K562 (cell line): Measurements from ENCODE around the gene PFDN4. TPM values are rescaled to one million over a fixed set of nuclear protein-coding genes. Genes with fewer than 3 reads are reported as not detected.
A peak's percentile ranks its signal among the peaks of the same experiment; 100 is the strongest.

Experiments used
- ATAC-seq: fragments of 200-7000 bp; cut with Tn5 transposase; 3 replicates; pipeline ENCODE4 v1.9.1; 2020; ENCODE audit warnings: moderate library complexity
- BruUV-seq: library from RNA; stranded (reverse); fragments of 400-500 nt; replicated peaks from 2 replicates; lab custom pipeline; 2021; lab: Mats Ljungman, UMichigan
- CTCF ChIA-PET: fragments of 300-600 bp; formaldehyde crosslinking; extraction: SDS; loops from one replicate; lab custom pipeline; 2021; ENCODE audit warnings: low intra/inter-chr PET ratio; lab: Yijun Ruan, JAX
- POLR2A ChIA-PET: fragments of 300-600, 350-650 bp; sonication (Branson Sonifier 250); formaldehyde crosslinking; extraction: SDS; loops from one replicate; lab custom pipeline; 2021; ENCODE audit warnings: antibody characterized with exemption, inconsistent platforms; lab: Yijun Ruan, JAX
- DNase-seq, 4 experiments: peaks; one replicate each; pipeline versions ENCODE4 v3.0.0 to v3.0.0-alpha.2; 2011 to 2018; ENCODE audit warnings: low spot score in 3 of 4, mixed read lengths in 3 of 4; ENCODE audit errors: extremely low read depth in 1 of 4
- FAIRE-seq: peaks from 2 replicates; lab custom pipeline; 2011; peaks lifted over from hg19 to GRCh38; lab: Jason Lieb, UNC
- H2AFZ ChIP-seq: 2 replicates; pipeline ENCODE4 v1.6.0; 2011; ENCODE audit warnings: low read depth, low read length, control low read depth, inconsistent platforms
- H3K27ac ChIP-seq: fragments of 200-600 bp; 3 replicates; pipeline ENCODE4 v1.8.0; 2011; ENCODE audit warnings: low read depth, mild to moderate bottlenecking, control low read depth, inconsistent platforms, low read length, moderate library complexity, mixed read lengths; ENCODE audit errors: extremely low read depth
- H3K27me3 ChIP-seq, 2 experiments: fragments of 300-600 bp in 1 of 2; 2 replicates in 1 of 2; 3 replicates in 1 of 2; pipeline versions ENCODE4 v1.6.0 to v1.8.0; 2011; ENCODE audit warnings: inconsistent platforms in 2 of 2, low read length in 2 of 2, mild to moderate bottlenecking in 1 of 2, mixed read lengths in 1 of 2, moderate library complexity in 1 of 2; ENCODE audit not compliant: control insufficient read depth in 2 of 2, insufficient read depth in 2 of 2
- H3K36me3 ChIP-seq: fragments of 300-600 bp; 3 replicates; pipeline ENCODE4 v1.8.0; 2011; ENCODE audit warnings: mild to moderate bottlenecking, low read length, inconsistent platforms; ENCODE audit not compliant: control insufficient read depth, insufficient read depth
- H3K4me1 ChIP-seq, 2 experiments: fragments of 200-600 bp in 1 of 2; replicated peaks in 1 of 2; 2 replicates in 1 of 2; 3 replicates in 1 of 2; pipeline versions ENCODE4 v1.5.1 to v1.8.0; 2011; ENCODE audit warnings: inconsistent platforms in 2 of 2, low read length in 2 of 2, mild to moderate bottlenecking in 1 of 2, mixed read lengths in 1 of 2, moderate library complexity in 1 of 2; ENCODE audit not compliant: control insufficient read depth in 2 of 2, insufficient read depth in 2 of 2
- H3K4me2 ChIP-seq: 2 replicates; pipeline ENCODE4 v1.6.1; 2011; ENCODE audit warnings: low read length, control low read depth, inconsistent platforms, mixed read lengths; ENCODE audit not compliant: insufficient read depth
- H3K4me3 ChIP-seq: fragments of 200-600 bp; sonication (generic), shearing (Covaris generic); 2 replicates; pipeline ENCODE4 v1.5.1; 2016; ENCODE audit warnings: control low read depth, inconsistent platforms
- H3K79me2 ChIP-seq: fragments of 200-600 bp; 3 replicates; pipeline ENCODE4 v1.8.0; 2011; ENCODE audit warnings: low read length, inconsistent platforms; ENCODE audit not compliant: control insufficient read depth, insufficient read depth
- H3K9ac ChIP-seq, 2 experiments: 2 replicates each; pipeline versions ENCODE4 v1.6.0 to v1.6.1; 2011; ENCODE audit warnings: low read depth in 2 of 2, low read length in 2 of 2, control low read depth in 1 of 2, inconsistent platforms in 1 of 2, mild to moderate bottlenecking in 1 of 2, mixed read lengths in 1 of 2; ENCODE audit not compliant: insufficient read depth in 1 of 2
- H3K9me1 ChIP-seq: one replicate; pipeline ENCODE4 v1.6.0; 2011; ENCODE audit warnings: inconsistent platforms, mild to moderate bottlenecking, low read length, moderate library complexity; ENCODE audit not compliant: control insufficient read depth, insufficient read depth
- H3K9me3 ChIP-seq: replicated peaks from 2 replicates; pipeline ENCODE4 v1.5.1; 2011; ENCODE audit warnings: low read depth, low read length, inconsistent platforms; ENCODE audit not compliant: control insufficient read depth, insufficient read depth
- H4K20me1 ChIP-seq: replicated peaks from 2 replicates; pipeline ENCODE4 v1.6.1; 2011; ENCODE audit warnings: low read length, inconsistent platforms, mixed read lengths; ENCODE audit not compliant: control insufficient read depth, insufficient read depth
- EWSR1 ChIP-seq: fragments of 450-650 bp; IDR thresholded peaks from 2 replicates; pipeline ENCODE4 v1.6.1; 2018; ENCODE audit warnings: borderline replicate concordance, mild to moderate bottlenecking, low read depth, moderate library complexity; ENCODE audit not compliant: partially characterized antibody
- PTTG1 ChIP-seq: fragments of 450-650 bp; IDR thresholded peaks from 2 replicates; pipeline ENCODE4 v1.6.1; 2016; ENCODE audit warnings: low read depth, mild to moderate bottlenecking, missing genetic modification characterization, missing compliant biosample characterization
- WGBS: fragments of 100-300 bp; shearing (Covaris generic); methylation state at CpG from one replicate; pipeline ENCODE4 v1.1.6; 2016; ENCODE audit warnings: low coverage, mixed read lengths; ENCODE audit not compliant: insufficient coverage; ENCODE audit errors: missing lambda C conversion rate; 5-methylcytosine and 5-hydroxymethylcytosine counted together
- in situ Hi-C: fragments of 300-500 bp; cut with MboI; formaldehyde crosslinking; loops from 4 replicates; pipeline ENCODE4 v1.15.0; 2018; ENCODE audit warnings: inconsistent platforms, mixed read lengths
- intact Hi-C: fragments of 100-400 bp; cut with micrococcal nuclease; formaldehyde crosslinking; loops from 2 replicates; pipeline ENCODE4 v1.14.2; 2022
- polyA plus RNA-seq, 8 experiments: library from polyadenylated mRNA; depleted of rRNA in 4 of 8; stranded (reverse) in 5 of 8; unstranded in 3 of 8; fragments of >200 nt; fragmentation: Nextera tagmentation in 2 of 8; fragmentation: Illumina TruSeq in 1 of 8; extraction: Ambion mirVana in 2 of 8; extraction: Trizol in 1 of 8; gene quantifications; 2 replicates each; pipeline versions ENCODE4 v1.2.1 to v1.2.3, GENCODE V29; 2011 to 2014; ENCODE audit warnings: inconsistent platforms in 1 of 8, missing spikeins in 1 of 8
- total RNA-seq, 7 experiments: library from RNA; depleted of rRNA in 6 of 7; stranded (reverse); fragments of >200 nt in 6 of 7; fragmentation: Illumina TruSeq in 2 of 7; extraction: Trizol in 2 of 7; gene quantifications; 2 replicates each; pipeline versions ENCODE4 v1.2.1 to v1.2.3, GENCODE V29; 2011 to 2021; ENCODE audit warnings: low replicate concordance in 1 of 7
- TF ChIP-seq, protein P1 (sequence below): sonication (generic); formaldehyde crosslinking; IDR thresholded peaks from 2 replicates; pipeline ENCODE4 v1.9.0; 2022; ENCODE audit warnings: mild to moderate bottlenecking, missing genetic modification reagents
- TF ChIP-seq, protein P2 (sequence below), 2 experiments: fragments of 450-650 bp in 1 of 2; IDR thresholded peaks; 2 replicates each; pipeline ENCODE4 v1.6.1; 2011 to 2017; ENCODE audit warnings: low read depth in 2 of 2, antibody characterized with exemption in 1 of 2, borderline replicate concordance in 1 of 2, low read length in 1 of 2, mild to moderate bottlenecking in 1 of 2, mixed read lengths in 1 of 2; ENCODE audit not compliant: control insufficient read depth in 1 of 2
- TF ChIP-seq, protein P3 (sequence below), 3 experiments: IDR thresholded peaks in 2 of 3; conservative IDR thresholded peaks in 1 of 3; 2 replicates each; pipeline ENCODE4 v1.5.1; 2011 to 2012; ENCODE audit warnings: low read length in 3 of 3, mild to moderate bottlenecking in 3 of 3, control low read depth in 2 of 3, improper control_type of control experiment in 1 of 3, inconsistent platforms in 1 of 3, low read depth in 1 of 3, mixed read lengths in 1 of 3, moderate library complexity in 1 of 3; ENCODE audit not compliant: insufficient read depth in 2 of 3
- TF ChIP-seq, protein P4 (sequence below), 3 experiments: fragments of 200-800 bp in 1 of 3; fragments of 250-450 bp in 1 of 3; fragments of 450-650 bp in 1 of 3; sonication (Bioruptor Pico) in 1 of 3; sonication (Bioruptor generic) in 1 of 3; formaldehyde crosslinking in 1 of 3; IDR thresholded peaks; 2 replicates each; pipeline versions ENCODE4 v1.6.1 to v1.8.0; 2016 to 2022; ENCODE audit warnings: mild to moderate bottlenecking in 2 of 3, missing genetic modification characterization in 2 of 3, missing compliant biosample characterization in 1 of 3, moderate library complexity in 1 of 3

Gene PFDN4
- total and polyA plus RNA-seq, 9 of the 15 experiments (the other 6 are each of a cell fraction or from before 2014, with no cell fraction given): 60.1 to 214 (median 122) TPM

DNA sequence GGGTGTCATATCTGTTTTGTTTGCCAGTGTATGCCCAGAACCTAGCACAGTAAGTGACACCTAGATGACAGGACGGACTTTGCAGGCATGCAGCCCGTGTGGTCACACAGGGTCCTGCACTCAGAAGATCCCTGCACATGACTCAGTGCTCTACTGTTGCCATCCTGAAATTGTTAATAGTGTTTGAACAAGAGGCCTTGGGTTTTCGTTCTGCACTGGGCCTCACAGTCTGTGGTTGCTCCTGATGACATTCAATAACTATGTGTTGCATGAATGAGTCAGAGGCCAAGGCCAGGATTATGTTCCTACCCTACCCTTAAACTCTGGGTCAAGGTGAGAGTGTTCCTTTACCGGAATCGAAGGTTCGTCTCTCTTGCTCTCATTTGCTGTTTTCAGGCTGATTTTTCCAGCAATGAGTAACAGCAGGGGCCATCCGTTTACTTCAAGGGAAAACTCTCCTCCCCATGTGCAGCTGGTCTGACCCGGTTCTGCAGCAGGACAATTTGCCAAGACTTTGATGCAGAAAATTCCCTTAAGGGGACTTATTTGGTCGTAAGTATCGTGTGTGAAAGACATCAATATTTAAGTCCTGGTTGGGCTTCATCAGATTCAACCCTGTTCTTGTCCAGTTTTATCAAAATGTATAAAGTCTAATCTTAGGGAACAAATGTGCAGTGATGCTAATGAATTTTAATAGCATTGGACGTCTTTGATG lies 13.0 kb upstream of the PFDN4 start:
- Histone ChIP-seq H3K9me3 (no peaks in the 10 kb centered on the region), H3K4me1 (no peaks in the 10 kb centered on the region), H3K27ac (no peak overlapping the region), H3K4me3 (no peak overlapping the region), H3K27me3 (peaks cover 2 to 12% of the 10 kb centered on the region in 2 experiments; a peak in 2 of 5 replicates), H3K9ac (no peak overlapping the region), H3K9me1 (no peaks in the 10 kb centered on the region), H3K79me2 (no peaks in the 10 kb centered on the region), H4K20me1 (no peaks in the 10 kb centered on the region), H2AFZ (no peak overlapping the region), H3K36me3 (no peaks in the 10 kb centered on the region), H3K4me2 (no peak overlapping the region)
- DNase-seq (no peak), ATAC-seq (peak; percentile 82), FAIRE-seq (no peak)
- ChIA-PET POLR2A (interaction anchor here (0.6 kb wide), 1 partner anchor 127 kb away, joined by 4 read pairs; no protein-coding TSS in a partner anchor), CTCF (no interaction called here)
- TF ChIP-seq, protein P1, sequence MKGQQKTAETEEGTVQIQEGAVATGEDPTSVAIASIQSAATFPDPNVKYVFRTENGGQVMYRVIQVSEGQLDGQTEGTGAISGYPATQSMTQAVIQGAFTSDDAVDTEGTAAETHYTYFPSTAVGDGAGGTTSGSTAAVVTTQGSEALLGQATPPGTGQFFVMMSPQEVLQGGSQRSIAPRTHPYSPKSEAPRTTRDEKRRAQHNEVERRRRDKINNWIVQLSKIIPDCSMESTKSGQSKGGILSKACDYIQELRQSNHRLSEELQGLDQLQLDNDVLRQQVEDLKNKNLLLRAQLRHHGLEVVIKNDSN: 0 out of 2 replicates have a peak, but pooled peaks have one; percentile 9
- TF ChIP-seq PTTG1 (tag) (no peak), EWSR1 (peak; percentile 64)
- TF ChIP-seq, protein P2, sequence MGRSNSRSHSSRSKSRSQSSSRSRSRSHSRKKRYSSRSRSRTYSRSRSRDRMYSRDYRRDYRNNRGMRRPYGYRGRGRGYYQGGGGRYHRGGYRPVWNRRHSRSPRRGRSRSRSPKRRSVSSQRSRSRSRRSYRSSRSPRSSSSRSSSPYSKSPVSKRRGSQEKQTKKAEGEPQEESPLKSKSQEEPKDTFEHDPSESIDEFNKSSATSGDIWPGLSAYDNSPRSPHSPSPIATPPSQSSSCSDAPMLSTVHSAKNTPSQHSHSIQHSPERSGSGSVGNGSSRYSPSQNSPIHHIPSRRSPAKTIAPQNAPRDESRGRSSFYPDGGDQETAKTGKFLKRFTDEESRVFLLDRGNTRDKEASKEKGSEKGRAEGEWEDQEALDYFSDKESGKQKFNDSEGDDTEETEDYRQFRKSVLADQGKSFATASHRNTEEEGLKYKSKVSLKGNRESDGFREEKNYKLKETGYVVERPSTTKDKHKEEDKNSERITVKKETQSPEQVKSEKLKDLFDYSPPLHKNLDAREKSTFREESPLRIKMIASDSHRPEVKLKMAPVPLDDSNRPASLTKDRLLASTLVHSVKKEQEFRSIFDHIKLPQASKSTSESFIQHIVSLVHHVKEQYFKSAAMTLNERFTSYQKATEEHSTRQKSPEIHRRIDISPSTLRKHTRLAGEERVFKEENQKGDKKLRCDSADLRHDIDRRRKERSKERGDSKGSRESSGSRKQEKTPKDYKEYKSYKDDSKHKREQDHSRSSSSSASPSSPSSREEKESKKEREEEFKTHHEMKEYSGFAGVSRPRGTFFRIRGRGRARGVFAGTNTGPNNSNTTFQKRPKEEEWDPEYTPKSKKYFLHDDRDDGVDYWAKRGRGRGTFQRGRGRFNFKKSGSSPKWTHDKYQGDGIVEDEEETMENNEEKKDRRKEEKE (IDR thresholded peaks at IDR 0.05; ENCODE audit: borderline replicate concordance in 1 of 2, control insufficient read depth in 1 of 2, low read depth in 2 of 2, low read length in 1 of 2): peak in 1 of 2 experiments; percentile 44; a peak in 1 of 4 replicates
- TF ChIP-seq, protein P3, sequence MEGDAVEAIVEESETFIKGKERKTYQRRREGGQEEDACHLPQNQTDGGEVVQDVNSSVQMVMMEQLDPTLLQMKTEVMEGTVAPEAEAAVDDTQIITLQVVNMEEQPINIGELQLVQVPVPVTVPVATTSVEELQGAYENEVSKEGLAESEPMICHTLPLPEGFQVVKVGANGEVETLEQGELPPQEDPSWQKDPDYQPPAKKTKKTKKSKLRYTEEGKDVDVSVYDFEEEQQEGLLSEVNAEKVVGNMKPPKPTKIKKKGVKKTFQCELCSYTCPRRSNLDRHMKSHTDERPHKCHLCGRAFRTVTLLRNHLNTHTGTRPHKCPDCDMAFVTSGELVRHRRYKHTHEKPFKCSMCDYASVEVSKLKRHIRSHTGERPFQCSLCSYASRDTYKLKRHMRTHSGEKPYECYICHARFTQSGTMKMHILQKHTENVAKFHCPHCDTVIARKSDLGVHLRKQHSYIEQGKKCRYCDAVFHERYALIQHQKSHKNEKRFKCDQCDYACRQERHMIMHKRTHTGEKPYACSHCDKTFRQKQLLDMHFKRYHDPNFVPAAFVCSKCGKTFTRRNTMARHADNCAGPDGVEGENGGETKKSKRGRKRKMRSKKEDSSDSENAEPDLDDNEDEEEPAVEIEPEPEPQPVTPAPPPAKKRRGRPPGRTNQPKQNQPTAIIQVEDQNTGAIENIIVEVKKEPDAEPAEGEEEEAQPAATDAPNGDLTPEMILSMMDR (IDR thresholded peaks at IDR 0.05 in 2 of 3, conservative IDR thresholded peaks at IDR 0.05 in 1 of 3; ENCODE audit: insufficient read depth in 2 of 3, low read depth in 1 of 3, low read length in 3 of 3): peak in 2 of 3 experiments; percentile 31 to 58; a peak in 2 of 6 replicates
- TF ChIP-seq, protein P4, sequence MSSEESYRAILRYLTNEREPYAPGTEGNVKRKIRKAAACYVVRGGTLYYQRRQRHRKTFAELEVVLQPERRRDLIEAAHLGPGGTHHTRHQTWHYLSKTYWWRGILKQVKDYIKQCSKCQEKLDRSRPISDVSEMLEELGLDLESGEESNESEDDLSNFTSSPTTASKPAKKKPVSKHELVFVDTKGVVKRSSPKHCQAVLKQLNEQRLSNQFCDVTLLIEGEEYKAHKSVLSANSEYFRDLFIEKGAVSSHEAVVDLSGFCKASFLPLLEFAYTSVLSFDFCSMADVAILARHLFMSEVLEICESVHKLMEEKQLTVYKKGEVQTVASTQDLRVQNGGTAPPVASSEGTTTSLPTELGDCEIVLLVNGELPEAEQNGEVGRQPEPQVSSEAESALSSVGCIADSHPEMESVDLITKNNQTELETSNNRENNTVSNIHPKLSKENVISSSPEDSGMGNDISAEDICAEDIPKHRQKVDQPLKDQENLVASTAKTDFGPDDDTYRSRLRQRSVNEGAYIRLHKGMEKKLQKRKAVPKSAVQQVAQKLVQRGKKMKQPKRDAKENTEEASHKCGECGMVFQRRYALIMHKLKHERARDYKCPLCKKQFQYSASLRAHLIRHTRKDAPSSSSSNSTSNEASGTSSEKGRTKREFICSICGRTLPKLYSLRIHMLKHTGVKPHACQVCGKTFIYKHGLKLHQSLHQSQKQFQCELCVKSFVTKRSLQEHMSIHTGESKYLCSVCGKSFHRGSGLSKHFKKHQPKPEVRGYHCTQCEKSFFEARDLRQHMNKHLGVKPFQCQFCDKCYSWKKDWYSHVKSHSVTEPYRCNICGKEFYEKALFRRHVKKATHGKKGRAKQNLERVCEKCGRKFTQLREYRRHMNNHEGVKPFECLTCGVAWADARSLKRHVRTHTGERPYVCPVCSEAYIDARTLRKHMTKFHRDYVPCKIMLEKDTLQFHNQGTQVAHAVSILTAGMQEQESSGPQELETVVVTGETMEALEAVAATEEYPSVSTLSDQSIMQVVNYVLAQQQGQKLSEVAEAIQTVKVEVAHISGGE (CRISPR knock-in tag; IDR thresholded peaks at IDR 0.05): peak in 1 of 3 experiments; percentile 91; a peak in 2 of 6 replicates
- intact Hi-C loops (loop anchor here (5.0 to 10.0 kb wide), 2 partner anchors 230 to 253 kb away; no protein-coding TSS in a partner anchor), in situ Hi-C loops (loop anchor here (5.0 kb wide), 1 partner anchor 93 kb away; no protein-coding TSS in a partner anchor)
- BruUV-seq: no TSS peak
- WGBS: 9% methylated on average over 11 of the region's 11 CpGs
